Endothelial cell of umbilical vein (primary cell): Measurements from ENCODE around the gene NXN. TPM values are rescaled to one million over a fixed set of nuclear protein-coding genes. Genes with fewer than 3 reads are reported as not detected.

Experiments used
- BruUV-seq: library from RNA; stranded (reverse); fragments of 400-500 nt; replicated peaks from 2 replicates; lab custom pipeline; 2021; lab: Mats Ljungman, UMichigan
- CTCF ChIA-PET: fragments of 300-600, 350-600 bp; sonication (Branson Sonifier 250); formaldehyde crosslinking; loops from one replicate; lab custom pipeline; 2021; ENCODE audit warnings: antibody characterized with exemption, inconsistent platforms; lab: Charles Lee
- POLR2A ChIA-PET: fragments of 300-600, 350-600 bp; sonication (Branson Sonifier 250); formaldehyde crosslinking; loops from one replicate; lab custom pipeline; 2021; ENCODE audit warnings: antibody characterized with exemption, inconsistent platforms; lab: Charles Lee
- DNase-seq: peaks from one replicate; pipeline ENCODE4 v3.0.0-alpha.2; 2011; ENCODE audit warnings: low read depth, low spot score
- FAIRE-seq: peaks from 2 replicates; lab custom pipeline; 2011; peaks lifted over from hg19 to GRCh38; lab: Jason Lieb, UNC
- H2AFZ ChIP-seq: 2 replicates; pipeline ENCODE4 v1.6.0; 2012; ENCODE audit warnings: low read depth, low read length, control low read depth, inconsistent platforms
- H3K27ac ChIP-seq: 2 replicates; pipeline ENCODE4 v1.5.1; 2011; ENCODE audit warnings: low read depth, mild to moderate bottlenecking, control low read depth, low read length, moderate library complexity; ENCODE audit not compliant: insufficient read depth
- H3K27me3 ChIP-seq, 2 experiments: 2 replicates each; pipeline versions ENCODE4 v1.6.0 to v1.6.1; 2011; ENCODE audit warnings: low read length in 2 of 2, mixed read lengths in 1 of 2; ENCODE audit not compliant: control insufficient read depth in 2 of 2, insufficient read depth in 2 of 2
- H3K36me3 ChIP-seq, 2 experiments: 2 replicates in 1 of 2; 3 replicates in 1 of 2; pipeline ENCODE4 v1.5.1; 2011; ENCODE audit warnings: low read length in 2 of 2, mild to moderate bottlenecking in 1 of 2, moderate library complexity in 1 of 2; ENCODE audit not compliant: control insufficient read depth in 2 of 2, insufficient read depth in 2 of 2; ENCODE audit errors: extremely low read depth in 1 of 2
- H3K4me1 ChIP-seq: 3 replicates; pipeline ENCODE4 v1.5.1; 2011; ENCODE audit warnings: mild to moderate bottlenecking, low read length; ENCODE audit not compliant: control insufficient read depth, insufficient read depth; ENCODE audit errors: extremely low read depth
- H3K4me2 ChIP-seq: 2 replicates; pipeline ENCODE4 v1.6.1; 2011; ENCODE audit warnings: low read length, control low read depth, mixed read lengths; ENCODE audit not compliant: insufficient read depth
- H3K4me3 ChIP-seq, 3 experiments: fragments of 200-600 bp in 1 of 3; sonication (generic), shearing (Covaris generic) in 1 of 3; replicated peaks in 1 of 3; 2 replicates each; pipeline ENCODE4 v1.5.1; 2011 to 2016; ENCODE audit warnings: control low read depth in 3 of 3, low read length in 3 of 3, mild to moderate bottlenecking in 2 of 3, inconsistent platforms in 1 of 3, low read depth in 1 of 3, moderate library complexity in 1 of 3; ENCODE audit not compliant: insufficient read depth in 1 of 3
- H3K79me2 ChIP-seq: 2 replicates; pipeline ENCODE4 v1.6.0; 2012; ENCODE audit warnings: low read length, inconsistent platforms; ENCODE audit not compliant: control insufficient read depth, insufficient read depth
- H3K9ac ChIP-seq: replicated peaks from 2 replicates; pipeline ENCODE3; 2011; ENCODE audit warnings: low read length, control low read depth; ENCODE audit not compliant: insufficient read depth; ENCODE audit errors: extremely low read depth
- H3K9me1 ChIP-seq: replicated peaks from 3 replicates; pipeline ENCODE4 v1.6.0; 2011; ENCODE audit warnings: mild to moderate bottlenecking, low read length; ENCODE audit not compliant: control insufficient read depth, insufficient read depth; ENCODE audit errors: extremely low read depth
- H3K9me3 ChIP-seq: replicated peaks from 2 replicates; pipeline ENCODE4 v1.5.1; 2012; ENCODE audit warnings: low read length, inconsistent platforms; ENCODE audit not compliant: control insufficient read depth, insufficient read depth
- H4K20me1 ChIP-seq: replicated peaks from 2 replicates; pipeline ENCODE3; 2011; ENCODE audit warnings: mild to moderate bottlenecking, low read length; ENCODE audit not compliant: control insufficient read depth, insufficient read depth; ENCODE audit errors: extremely low read depth
- CTCF ChIP-seq, 2 donors: IDR thresholded peaks; 1 replicate in 1 of 2; 2 replicates in 1 of 2; pipeline ENCODE4 v1.5.1; 2011; ENCODE audit warnings: low read length in 2 of 2, mild to moderate bottlenecking in 2 of 2, moderate library complexity in 2 of 2, control low read depth in 1 of 2, inconsistent platforms in 1 of 2, low read depth in 1 of 2; ENCODE audit not compliant: insufficient read depth in 1 of 2; ENCODE audit errors: extremely low read depth in 1 of 2
- EZH2 ChIP-seq: IDR thresholded peaks from 2 replicates; pipeline ENCODE4 v1.6.1; 2012; ENCODE audit warnings: borderline replicate concordance, low read depth, mild to moderate bottlenecking, moderate library complexity, low read length, inconsistent platforms; ENCODE audit not compliant: severe bottlenecking
- FOS ChIP-seq: IDR thresholded peaks from 2 replicates; pipeline ENCODE4 v1.6.1; 2011; ENCODE audit warnings: mild to moderate bottlenecking, low read length, moderate library complexity, borderline replicate concordance; ENCODE audit not compliant: insufficient read depth
- GATA2 ChIP-seq: IDR thresholded peaks from 2 replicates; pipeline ENCODE4 v1.7.0; 2011; ENCODE audit warnings: low read depth, mild to moderate bottlenecking, moderate library complexity, mixed read lengths, low read length; ENCODE audit not compliant: insufficient read length, insufficient read depth
- JUN ChIP-seq: IDR thresholded peaks from 2 replicates; pipeline ENCODE4 v1.6.1; 2011; ENCODE audit warnings: borderline replicate concordance, low read depth; ENCODE audit not compliant: insufficient read length, insufficient read depth
- MAX ChIP-seq: IDR thresholded peaks from 2 replicates; pipeline ENCODE4 v1.6.1; 2011; ENCODE audit not compliant: insufficient read depth, insufficient read length
- MYC ChIP-seq: IDR thresholded peaks from one replicate; pipeline ENCODE4 v1.6.1; 2011; ENCODE audit warnings: mild to moderate bottlenecking, low read depth, low read length
- POLR2A ChIP-seq: IDR thresholded peaks from 2 replicates; pipeline ENCODE4 v1.6.1; 2012; ENCODE audit warnings: low read depth, mild to moderate bottlenecking, control low read depth, low read length
- POLR2AphosphoS5 ChIP-seq: IDR thresholded peaks from 2 replicates; pipeline ENCODE4 v1.6.1; 2012; ENCODE audit warnings: low read depth, mild to moderate bottlenecking, control low read depth, low read length, moderate library complexity; ENCODE audit not compliant: insufficient read depth
- dilution Hi-C: fragments of 300-500 bp; cut with MboI; formaldehyde crosslinking; loops from one replicate; pipeline ENCODE4 v1.15.0; 2019; ENCODE audit warnings: low sequenced_read_pairs; ENCODE audit not compliant: extremely low pct_ligation_motif_present
- intact Hi-C: fragments of 100-400 bp; cut with micrococcal nuclease; formaldehyde crosslinking; loops from one replicate; pipeline ENCODE4 v1.10.0; 2022
- polyA plus RNA-seq, 4 experiments: library from polyadenylated mRNA; depleted of rRNA in 3 of 4; stranded (reverse) in 3 of 4; unstranded in 1 of 4; fragments of >200 nt; gene quantifications; 2 replicates each; pipeline versions ENCODE4 v1.2.1 to v1.2.3, GENCODE V29; 2011 to 2012; ENCODE audit warnings: missing spikeins in 1 of 4
- total RNA-seq: library from RNA; stranded (reverse); gene quantifications from 2 replicates; pipeline ENCODE4 v1.2.3, GENCODE V29; 2021

NXN gene
- total and polyA plus RNA-seq, 2 donors (not counting 3 experiments of a cell fraction or from before 2014, with no cell fraction given): 69.5 to 77.3 TPM

GRCh38 chr17:841313-841712 lies 138.3 kb downstream of the NXN start:
- POLR2A ChIA-PET: no interaction called here
- dilution Hi-C loops: no loop called here

More at GRCh38 chr17:841313-841712, 138.3 kb downstream of the NXN start:
- CTCF ChIA-PET: no interaction called here
- no peak overlapping the region for H3K4me2 ChIP-seq
- TF ChIP-seq MAX (no peak), POLR2A (no peak), POLR2AphosphoS5 (no peak), FOS (no peak), EZH2 (no peak), MYC (no peak), JUN (no peak), GATA2 (no peak), CTCF (IDR thresholded peaks at IDR 0.05; ENCODE audit: extremely low read depth in 1 of 2, insufficient read depth in 1 of 2, low read depth in 1 of 2, low read length in 2 of 2) (no peak)
- H3K27me3 ChIP-seq: no peaks in the 10 kb centered on the region
- BruUV-seq: no TSS peak
- H3K9me3 ChIP-seq: no peaks in the 10 kb centered on the region
- intact Hi-C loops: no loop called here
- peaks cover 1% of the 10 kb centered on the region for H3K4me1 ChIP-seq
- no peak for DNase-seq
- FAIRE-seq: no peak
- no peaks in the 10 kb centered on the region for H3K36me3 ChIP-seq
- H3K9me1 ChIP-seq: no peaks in the 10 kb centered on the region
- H3K27ac ChIP-seq: no peak overlapping the region
- H3K9ac ChIP-seq: no peak overlapping the region
- H3K4me3 ChIP-seq: no peak overlapping the region
- peaks cover 2% of the 10 kb centered on the region for H3K79me2 ChIP-seq
- no peaks in the 10 kb centered on the region for H4K20me1 ChIP-seq
- H2AFZ ChIP-seq: no peak overlapping the region
